ENCODE results near the gene CIDEA.

CIDEA gene

GRCh38 chr18:12271376-12272235, 17.4 kb downstream of the CIDEA start:
- no peak for DNase-seq (ENCODE audit: low read depth, low spot score)

- DNase-seq (ENCODE audit: low read depth, low spot score): no peak
Measured at GRCh38 chr18:12274793-12275192, 20.6 kb downstream of the CIDEA start.

- no peak for DNase-seq (ENCODE audit: low read depth, low spot score)
Measured at GRCh38 chr18:12276736-12277554, 22.8 kb downstream of the CIDEA start.

- DNase-seq (ENCODE audit: low read depth, low spot score): no peak
Measured at GRCh38 chr18:12278215-12278671, 24.1 kb downstream of the CIDEA start.

GRCh38 chr18:12278741-12279682, 24.9 kb downstream of the CIDEA start:
- peak; percentile 80 for DNase-seq (ENCODE audit: low read depth, low spot score)

GRCh38 chr18:12279781-12280531, 25.8 kb downstream of the CIDEA start:
- no peak for DNase-seq (ENCODE audit: low read depth, low spot score)

- DNase-seq (ENCODE audit: low read depth, low spot score): no peak
Measured at GRCh38 chr18:12281861-12282260, 27.7 kb downstream of the CIDEA start.

GRCh38 chr18:12282442-12283039, 28.4 kb downstream of the CIDEA start:
- no peak for DNase-seq (ENCODE audit: low read depth, low spot score)

- DNase-seq (ENCODE audit: low read depth, low spot score): no peak
Measured at GRCh38 chr18:12283256-12283655, 29.1 kb downstream of the CIDEA start.

GRCh38 chr18:12283666-12284065, 29.5 kb downstream of the CIDEA start:
- DNase-seq (ENCODE audit: low read depth, low spot score): no peak

- no peak for DNase-seq (ENCODE audit: low read depth, low spot score)
Measured at GRCh38 chr18:12287131-12287681, 33.0 kb downstream of the CIDEA start.

- no peak for DNase-seq (ENCODE audit: low read depth, low spot score)
Measured at GRCh38 chr18:12287684-12288402, 33.7 kb downstream of the CIDEA start.

- DNase-seq (ENCODE audit: low read depth, low spot score): no peak
Measured at GRCh38 chr18:12288403-12288755, 34.2 kb downstream of the CIDEA start.

GRCh38 chr18:12290086-12290485, 35.9 kb downstream of the CIDEA start:
- DNase-seq (ENCODE audit: low read depth, low spot score): no peak

- no peak for DNase-seq (ENCODE audit: low read depth, low spot score)
Measured at GRCh38 chr18:12291161-12291560, 37.0 kb downstream of the CIDEA start.

- no peak for DNase-seq (ENCODE audit: low read depth, low spot score)
Measured at GRCh38 chr18:12291690-12292089, 37.5 kb downstream of the CIDEA start.

GRCh38 chr18:12293831-12294230, 39.7 kb downstream of the CIDEA start:
- DNase-seq (ENCODE audit: low read depth, low spot score): no peak

GRCh38 chr18:12295389-12296086, 41.4 kb downstream of the CIDEA start:
- DNase-seq (ENCODE audit: low read depth, low spot score): no peak

GRCh38 chr18:12296087-12296403, 41.9 kb downstream of the CIDEA start:
- no peak for DNase-seq (ENCODE audit: low read depth, low spot score)

Data from iPS DF 19.7 (cell line).